ENCODE results near the gene SH2D7. TPM values are rescaled to one million over a fixed set of nuclear protein-coding genes. Genes with fewer than 3 reads are reported as not detected.

The SH2D7 gene
- total RNA-seq, 1 donor from 2014 or later, result not detected

GRCh38 chr15:78072080-78072892 lies 20.1 kb upstream of the SH2D7 start:
- Histone ChIP-seq H3K4me1 (peaks cover 87% of the 10 kb centered on the region), H3K4me3 (peak overlapping the region; percentile 9), H3K27me3 (no peaks in the 10 kb centered on the region), H3K27ac (peak overlapping the region; percentile 80), H3K9me3 (no peaks in the 10 kb centered on the region), H3K36me3 (no peaks in the 10 kb centered on the region)
- DNase-seq (no peak), ATAC-seq (peak; percentile 44)
- intact Hi-C loops (cut with DNase I), result loop anchor here (10.0 kb wide), 1 partner anchor 67 kb away; no protein-coding TSS in a partner anchor
- TF ChIP-seq, protein P1, sequence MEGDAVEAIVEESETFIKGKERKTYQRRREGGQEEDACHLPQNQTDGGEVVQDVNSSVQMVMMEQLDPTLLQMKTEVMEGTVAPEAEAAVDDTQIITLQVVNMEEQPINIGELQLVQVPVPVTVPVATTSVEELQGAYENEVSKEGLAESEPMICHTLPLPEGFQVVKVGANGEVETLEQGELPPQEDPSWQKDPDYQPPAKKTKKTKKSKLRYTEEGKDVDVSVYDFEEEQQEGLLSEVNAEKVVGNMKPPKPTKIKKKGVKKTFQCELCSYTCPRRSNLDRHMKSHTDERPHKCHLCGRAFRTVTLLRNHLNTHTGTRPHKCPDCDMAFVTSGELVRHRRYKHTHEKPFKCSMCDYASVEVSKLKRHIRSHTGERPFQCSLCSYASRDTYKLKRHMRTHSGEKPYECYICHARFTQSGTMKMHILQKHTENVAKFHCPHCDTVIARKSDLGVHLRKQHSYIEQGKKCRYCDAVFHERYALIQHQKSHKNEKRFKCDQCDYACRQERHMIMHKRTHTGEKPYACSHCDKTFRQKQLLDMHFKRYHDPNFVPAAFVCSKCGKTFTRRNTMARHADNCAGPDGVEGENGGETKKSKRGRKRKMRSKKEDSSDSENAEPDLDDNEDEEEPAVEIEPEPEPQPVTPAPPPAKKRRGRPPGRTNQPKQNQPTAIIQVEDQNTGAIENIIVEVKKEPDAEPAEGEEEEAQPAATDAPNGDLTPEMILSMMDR (IDR thresholded peaks at IDR 0.05), result no peak

- Histone ChIP-seq H3K9me3 (no peaks in the 10 kb centered on the region), H3K4me3 (peak overlapping the region; percentile 10), H3K36me3 (no peaks in the 10 kb centered on the region), H3K27me3 (no peaks in the 10 kb centered on the region), H3K4me1 (peaks cover 84% of the 10 kb centered on the region), H3K27ac (peak overlapping the region; percentile 80)
- ATAC-seq, result no peak
- TF ChIP-seq, protein P1 (IDR thresholded peaks at IDR 0.05), result no peak
- intact Hi-C loops (cut with DNase I), result loop anchor here (10.0 kb wide), 1 partner anchor 68 kb away; no protein-coding TSS in a partner anchor
- DNase-seq, result no peak
These were observed 19.1 kb upstream of the SH2D7 start for GRCh38 chr15:78073046-78073787.

- DNase-seq (no peak), ATAC-seq (peak; percentile 80)
- TF ChIP-seq, protein P1 (IDR thresholded peaks at IDR 0.05), result no peak
- intact Hi-C loops (cut with DNase I), result loop anchor here (10.0 kb wide), 1 partner anchor 71 kb away; no protein-coding TSS in a partner anchor
- H3K4me1 ChIP-seq, result peaks cover 60% of the 10 kb centered on the region
- peak overlapping the region; percentile 96 for H3K4me3 ChIP-seq
- peak overlapping the region; percentile 96 for H3K27ac ChIP-seq
- H3K9me3 ChIP-seq, result no peaks in the 10 kb centered on the region
- H3K36me3 ChIP-seq, result no peaks in the 10 kb centered on the region
- no peaks in the 10 kb centered on the region for H3K27me3 ChIP-seq
These were observed 16.7 kb upstream of the SH2D7 start for GRCh38 chr15:78075490-78076230.

- H3K27me3 ChIP-seq, result no peaks in the 10 kb centered on the region
- DNase-seq (no peak), ATAC-seq (peak; percentile 5)
- H3K9me3 ChIP-seq, result no peaks in the 10 kb centered on the region
- intact Hi-C loops (cut with DNase I), result loop anchor here (10.0 kb wide), 1 partner anchor 72 kb away; no protein-coding TSS in a partner anchor
- peaks cover 52% of the 10 kb centered on the region for H3K4me1 ChIP-seq
- H3K27ac ChIP-seq, result peak overlapping the region; percentile 96
- peak overlapping the region; percentile 96 for H3K4me3 ChIP-seq
- no peaks in the 10 kb centered on the region for H3K36me3 ChIP-seq
- TF ChIP-seq, protein P1 (IDR thresholded peaks at IDR 0.05), result no peak
These were observed 15.9 kb upstream of the SH2D7 start for GRCh38 chr15:78076231-78077052.

All from upper lobe of right lung (tissue), 1 donor.